Choroid plexus epithelial cell (primary cell): ENCODE measurements around the gene NPY2R.

Source experiments
- DNase-seq: peaks from one replicate; pipeline ENCODE4 v3.0.0-alpha.2; 2010; ENCODE audit warnings: low read depth
- H3K4me3 ChIP-seq: 2 replicates; pipeline ENCODE4 v1.5.1; 2011; ENCODE audit warnings: low read depth, mild to moderate bottlenecking, control low read depth, low read length, moderate library complexity
- TF ChIP-seq, protein P1 (sequence below): conservative IDR thresholded peaks from 2 replicates; pipeline ENCODE4 v1.5.1; 2011; ENCODE audit warnings: low read depth, mild to moderate bottlenecking, control low read depth, inconsistent platforms, low read length, moderate library complexity

Gene NPY2R, protein sequence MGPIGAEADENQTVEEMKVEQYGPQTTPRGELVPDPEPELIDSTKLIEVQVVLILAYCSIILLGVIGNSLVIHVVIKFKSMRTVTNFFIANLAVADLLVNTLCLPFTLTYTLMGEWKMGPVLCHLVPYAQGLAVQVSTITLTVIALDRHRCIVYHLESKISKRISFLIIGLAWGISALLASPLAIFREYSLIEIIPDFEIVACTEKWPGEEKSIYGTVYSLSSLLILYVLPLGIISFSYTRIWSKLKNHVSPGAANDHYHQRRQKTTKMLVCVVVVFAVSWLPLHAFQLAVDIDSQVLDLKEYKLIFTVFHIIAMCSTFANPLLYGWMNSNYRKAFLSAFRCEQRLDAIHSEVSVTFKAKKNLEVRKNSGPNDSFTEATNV

DNA sequence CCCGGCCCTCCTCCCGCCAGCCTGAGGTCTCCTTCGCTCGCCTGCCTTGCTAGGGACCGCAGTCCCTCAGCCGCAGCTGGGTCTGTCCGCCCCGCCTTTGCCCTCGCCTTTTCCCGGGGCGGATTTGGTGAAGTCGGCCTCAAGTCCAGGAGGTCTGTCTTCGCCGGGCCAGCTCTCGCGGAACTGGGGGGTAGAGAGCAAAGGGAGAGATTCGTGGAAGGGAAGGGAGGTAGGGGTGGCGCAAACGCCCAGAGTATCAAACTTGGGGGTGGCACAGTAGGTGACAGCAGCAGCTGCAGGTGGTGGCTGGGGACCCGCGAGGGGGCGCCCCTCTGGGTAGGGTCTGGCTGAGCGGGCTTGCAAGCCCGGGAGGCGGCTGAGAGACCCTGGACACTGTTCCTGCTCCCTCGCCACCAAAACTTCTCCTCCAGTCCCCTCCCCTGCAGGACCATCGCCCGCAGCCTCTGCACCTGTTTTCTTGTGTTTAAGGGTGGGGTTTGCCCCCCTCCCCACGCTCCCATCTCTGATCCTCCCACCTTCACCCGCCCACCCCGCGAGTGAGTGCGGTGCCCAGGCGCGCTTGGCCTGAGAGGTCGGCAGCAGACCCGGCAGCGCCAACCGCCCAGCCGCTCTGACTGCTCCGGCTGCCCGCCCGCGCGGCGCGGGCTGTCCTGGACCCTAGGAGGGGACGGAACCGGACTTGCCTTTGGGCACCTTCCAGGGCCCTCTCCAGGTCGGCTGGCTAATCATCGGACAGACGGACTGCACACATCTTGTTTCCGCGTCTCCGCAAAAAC, at the start of gene NPY2R:
NPY2R (plus strand) TSS at position 379 of the 797 bp plus-strand sequence. CDS start 5,304 bp downstream, outside the sequence.
- TF ChIP-seq, protein P1, sequence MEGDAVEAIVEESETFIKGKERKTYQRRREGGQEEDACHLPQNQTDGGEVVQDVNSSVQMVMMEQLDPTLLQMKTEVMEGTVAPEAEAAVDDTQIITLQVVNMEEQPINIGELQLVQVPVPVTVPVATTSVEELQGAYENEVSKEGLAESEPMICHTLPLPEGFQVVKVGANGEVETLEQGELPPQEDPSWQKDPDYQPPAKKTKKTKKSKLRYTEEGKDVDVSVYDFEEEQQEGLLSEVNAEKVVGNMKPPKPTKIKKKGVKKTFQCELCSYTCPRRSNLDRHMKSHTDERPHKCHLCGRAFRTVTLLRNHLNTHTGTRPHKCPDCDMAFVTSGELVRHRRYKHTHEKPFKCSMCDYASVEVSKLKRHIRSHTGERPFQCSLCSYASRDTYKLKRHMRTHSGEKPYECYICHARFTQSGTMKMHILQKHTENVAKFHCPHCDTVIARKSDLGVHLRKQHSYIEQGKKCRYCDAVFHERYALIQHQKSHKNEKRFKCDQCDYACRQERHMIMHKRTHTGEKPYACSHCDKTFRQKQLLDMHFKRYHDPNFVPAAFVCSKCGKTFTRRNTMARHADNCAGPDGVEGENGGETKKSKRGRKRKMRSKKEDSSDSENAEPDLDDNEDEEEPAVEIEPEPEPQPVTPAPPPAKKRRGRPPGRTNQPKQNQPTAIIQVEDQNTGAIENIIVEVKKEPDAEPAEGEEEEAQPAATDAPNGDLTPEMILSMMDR, result no peak
- H3K4me3 ChIP-seq, result no peak within 1 kb of the TSS
- no peak for DNase-seq

DNA sequence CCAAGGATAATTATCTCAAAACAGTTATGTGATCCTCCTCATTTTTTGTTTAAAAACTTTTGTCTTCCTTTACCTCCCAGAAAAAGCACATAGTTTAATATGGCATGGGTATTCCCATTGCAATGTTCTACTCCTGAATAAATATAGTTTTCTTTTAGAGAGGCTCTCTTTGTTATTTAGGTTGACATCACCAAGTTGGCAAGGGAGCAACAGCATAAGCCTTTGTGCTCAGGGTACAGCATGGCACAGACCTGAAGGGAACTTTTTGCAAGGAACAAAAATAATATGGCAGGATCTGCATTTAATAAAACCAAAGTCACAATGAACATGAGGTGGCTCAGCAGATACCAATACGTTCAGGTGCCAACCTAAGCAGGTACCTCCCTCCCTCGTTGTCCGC, 47.1 kb upstream of the NPY2R start:
- H3K4me3 ChIP-seq, result no peak overlapping the region
- DNase-seq, result no peak
- TF ChIP-seq, protein P1, result no peak

DNA sequence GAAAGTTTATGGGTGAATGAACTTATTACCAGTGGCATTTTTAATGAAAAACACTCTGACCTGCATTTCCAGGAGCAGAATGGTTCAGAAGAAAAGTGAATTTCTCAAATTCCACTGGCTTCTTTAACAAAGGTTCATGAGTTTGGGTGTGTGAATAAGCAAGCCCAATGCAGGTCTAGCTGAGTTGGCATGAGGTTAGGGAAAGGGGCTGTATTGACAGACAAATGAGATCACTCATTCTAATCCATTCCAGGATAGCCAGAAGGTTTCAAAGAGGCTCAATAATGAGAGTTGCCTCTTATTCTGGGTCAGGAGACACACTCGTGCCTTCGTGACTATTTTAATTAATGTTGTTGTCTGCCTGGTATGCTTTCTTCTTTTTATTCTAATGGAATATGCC, 43.7 kb upstream of the NPY2R start:
- no peak overlapping the region for H3K4me3 ChIP-seq
- TF ChIP-seq, protein P1, result no peak
- no peak for DNase-seq

DNA sequence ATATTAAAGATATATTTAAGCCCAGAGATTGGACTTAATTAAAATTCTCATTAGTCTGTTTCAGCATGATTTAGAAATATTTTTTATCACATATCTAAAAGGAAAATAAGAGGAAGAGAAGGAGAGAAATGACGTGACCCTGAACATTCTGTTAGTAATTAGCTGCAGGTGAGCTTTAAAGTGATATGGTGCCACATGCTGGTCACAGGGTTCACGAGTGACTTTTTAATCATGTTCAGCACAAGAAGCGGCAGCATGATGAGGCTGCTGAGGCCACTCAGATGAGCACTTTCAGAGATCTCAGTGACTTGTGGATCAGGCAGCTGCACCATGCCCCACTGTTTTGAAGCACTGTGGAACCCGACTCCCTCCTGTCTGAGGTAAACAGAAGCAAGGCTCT, 37.9 kb upstream of the NPY2R start:
- DNase-seq, result no peak
- TF ChIP-seq, protein P1, result no peak
- no peak overlapping the region for H3K4me3 ChIP-seq

DNA sequence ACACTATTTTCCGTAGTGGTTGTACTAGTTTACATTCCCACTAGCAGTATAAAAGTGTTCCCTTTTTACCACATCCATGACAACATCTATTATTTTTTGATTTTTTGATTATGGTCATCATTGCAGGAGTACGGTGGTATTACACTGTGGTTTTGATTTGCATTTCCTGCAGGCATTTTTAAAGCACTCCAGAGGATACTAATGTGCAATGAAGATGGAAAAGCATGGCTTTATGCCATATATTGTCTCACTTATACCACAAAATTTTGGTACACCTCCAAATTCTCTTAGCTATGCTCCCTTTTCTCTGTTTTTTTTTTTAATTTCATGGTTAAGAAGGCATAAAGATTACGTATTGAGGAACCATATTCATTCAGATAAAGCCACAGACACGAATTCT, 35.1 kb upstream of the NPY2R start:
- TF ChIP-seq, protein P1, result no peak
- DNase-seq, result no peak
- no peak overlapping the region for H3K4me3 ChIP-seq

DNA sequence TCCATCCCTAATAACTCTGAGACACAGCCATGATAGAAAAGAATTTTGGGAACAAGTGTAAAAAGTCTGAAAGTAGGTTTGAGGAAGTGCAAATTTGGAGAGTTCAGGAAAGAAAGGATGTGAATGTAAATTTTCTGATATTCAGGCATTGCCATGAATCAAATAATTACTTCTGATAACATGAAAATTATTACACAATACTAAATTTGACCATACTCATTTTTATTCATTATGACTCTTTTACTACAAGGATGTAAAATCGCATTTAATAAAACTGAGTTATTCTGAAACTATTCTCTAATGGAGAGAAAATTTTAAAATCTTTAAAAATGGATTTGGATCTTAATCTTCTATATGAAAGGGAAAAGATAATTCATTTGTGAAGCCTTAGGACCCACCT, 33.8 kb upstream of the NPY2R start:
- TF ChIP-seq, protein P1, result no peak
- no peak overlapping the region for H3K4me3 ChIP-seq
- DNase-seq, result no peak

DNA sequence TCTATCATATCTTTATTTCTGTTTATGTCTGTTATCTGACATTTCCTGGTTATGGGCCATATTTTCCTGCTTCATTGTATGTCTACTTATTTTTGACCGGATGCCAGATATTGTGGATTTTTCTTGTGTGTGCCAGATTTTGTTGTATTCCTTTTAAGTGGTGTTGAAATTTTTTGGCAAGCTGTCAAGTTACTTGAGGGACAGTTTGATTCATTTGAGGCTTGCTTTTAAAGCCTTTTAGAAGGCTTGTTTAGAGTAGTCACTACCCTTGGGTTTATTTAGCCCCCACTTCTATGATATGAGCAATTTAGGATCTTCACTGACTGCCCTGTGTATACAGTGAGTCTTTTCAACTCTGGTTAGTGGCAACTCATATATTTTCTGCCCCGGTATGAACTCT, 29.2 kb upstream of the NPY2R start:
- TF ChIP-seq, protein P1, result no peak
- no peak overlapping the region for H3K4me3 ChIP-seq
- peak; percentile 57 for DNase-seq
